Smooth muscle cell (in vitro differentiated cells): ENCODE measurements around the gene SLC12A8. TPM values are rescaled to one million over a fixed set of nuclear protein-coding genes. Genes with fewer than 3 reads are reported as not detected.

ENCODE experiments used
- DNase-seq: peaks from one replicate; lab custom pipeline; 2025; ENCODE audit not compliant: unreplicated experiment; lab: John Stamatoyannopoulos, UW
- H2AFZ ChIP-seq: fragments of 200-600 bp; sonication (generic); 2 replicates; pipeline ENCODE4 v1.6.0; 2016; ENCODE audit warnings: antibody characterized with exemption, low read depth, mild to moderate bottlenecking
- H3F3A ChIP-seq: fragments of 200-600 bp; sonication (generic); 2 replicates; pipeline ENCODE4 v1.6.0; 2017; ENCODE audit warnings: antibody characterized with exemption, low read depth
- H3K27ac ChIP-seq: fragments of 200-600 bp; sonication (generic); 2 replicates; pipeline ENCODE4 v1.5.1; 2016; ENCODE audit warnings: low read depth, mild to moderate bottlenecking
- H3K27me3 ChIP-seq: fragments of 200-600 bp; sonication (generic); 2 replicates; pipeline ENCODE4 v1.6.1; 2016; ENCODE audit warnings: low read depth, mild to moderate bottlenecking
- H3K36me3 ChIP-seq: fragments of 200-600 bp; sonication (generic); 2 replicates; pipeline ENCODE4 v1.5.1; 2016; ENCODE audit warnings: low read depth
- H3K4me1 ChIP-seq: fragments of 200-600 bp; sonication (generic); 2 replicates; pipeline ENCODE4 v1.5.1; 2016; ENCODE audit warnings: low read depth
- H3K4me2 ChIP-seq: fragments of 200-600 bp; sonication (generic); 2 replicates; pipeline ENCODE4 v1.6.0; 2016; ENCODE audit warnings: mild to moderate bottlenecking
- H3K4me3 ChIP-seq: fragments of 200-600 bp; sonication (generic); 2 replicates; pipeline ENCODE4 v1.5.1; 2016; ENCODE audit warnings: mild to moderate bottlenecking
- H3K79me2 ChIP-seq: fragments of 200-600 bp; sonication (generic); 2 replicates; pipeline ENCODE4 v1.6.0; 2016; ENCODE audit warnings: low read depth, mild to moderate bottlenecking
- H3K9ac ChIP-seq: fragments of 200-600 bp; sonication (generic); 2 replicates; pipeline ENCODE4 v1.6.0; 2016; ENCODE audit warnings: low read depth
- H3K9me3 ChIP-seq: fragments of 200-600 bp; sonication (generic); replicated peaks from 2 replicates; pipeline ENCODE4 v1.5.1; 2016; ENCODE audit warnings: low read depth
- H4K20me1 ChIP-seq: fragments of 200-600 bp; sonication (generic); 2 replicates; pipeline ENCODE4 v1.6.0; 2016; ENCODE audit warnings: low read depth
- WGBS: methylation state at CpG from one replicate; pipeline ENCODE4 v1.1.7; 2016; ENCODE audit warnings: low lambda C conversion rate; 5-methylcytosine and 5-hydroxymethylcytosine counted together
- microRNA-seq: library from miRNA; unstranded; fragments of <30 nt; microRNA quantifications from one replicate; pipeline ENCODE4, GENCODE V29; 2016; ENCODE audit warnings: borderline number of aligned reads
- polyA plus RNA-seq: library from polyadenylated mRNA; unstranded; fragments of >200 nt; fragmentation: Nextera tagmentation; extraction: Ambion mirVana; gene quantifications from 2 replicates; pipeline ENCODE4 v1.2.1, GENCODE V29; 2016
- small RNA-seq: library from RNA; depleted of rRNA; stranded (forward); fragments of <200 nt; gene quantifications from one replicate; pipeline ENCODE3, GENCODE V24; 2014
- total RNA-seq: library from RNA; depleted of rRNA; stranded (reverse); fragments of >200 nt; gene quantifications from 2 replicates; pipeline ENCODE4 v1.2.3, GENCODE V29; 2014
- TF ChIP-seq, protein P1 (sequence below): fragments of 200-600 bp; sonication (generic); IDR thresholded peaks from 2 replicates; pipeline ENCODE4 v1.5.1; 2017; ENCODE audit warnings: borderline replicate concordance, mild to moderate bottlenecking, antibody characterized with exemption; ENCODE audit not compliant: insufficient read depth, poor library complexity, severe bottlenecking

SLC12A8 gene
- total and polyA plus RNA-seq, 2 experiments from 2014 or later = 28.5 to 54.3 TPM

DNA sequence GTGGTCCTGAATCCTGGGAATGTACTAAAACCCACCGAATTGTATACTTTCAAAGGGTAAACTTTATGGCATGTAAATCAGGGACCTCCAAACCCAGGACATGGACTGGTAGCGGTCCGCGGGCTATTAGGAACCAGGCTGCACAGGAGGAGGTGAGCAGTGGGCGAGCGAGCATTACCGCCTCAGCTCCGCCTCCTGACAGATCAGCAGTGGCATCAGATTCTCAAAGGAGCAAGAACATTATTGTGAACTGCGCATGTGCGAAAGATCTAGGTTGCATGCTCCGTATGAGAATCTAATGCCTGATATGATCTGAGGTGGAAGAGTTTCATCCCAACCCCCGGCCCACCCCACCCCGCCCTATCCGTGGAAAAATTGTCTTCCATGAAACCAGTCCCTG is 178.9 kb downstream of the SLC12A8 start:
- H3K9me3 ChIP-seq = no peaks in the 10 kb centered on the region
- no peak for DNase-seq
- H2AFZ ChIP-seq = no peak overlapping the region
- H3K4me2 ChIP-seq = no peak overlapping the region
- peaks cover 14% of the 10 kb centered on the region for H3K4me1 ChIP-seq
- peak overlapping the region; percentile 6 for H3K27ac ChIP-seq
- no peaks in the 10 kb centered on the region for H3K27me3 ChIP-seq
- H4K20me1 ChIP-seq = peaks cover 45% of the 10 kb centered on the region
- TF ChIP-seq, protein P1, sequence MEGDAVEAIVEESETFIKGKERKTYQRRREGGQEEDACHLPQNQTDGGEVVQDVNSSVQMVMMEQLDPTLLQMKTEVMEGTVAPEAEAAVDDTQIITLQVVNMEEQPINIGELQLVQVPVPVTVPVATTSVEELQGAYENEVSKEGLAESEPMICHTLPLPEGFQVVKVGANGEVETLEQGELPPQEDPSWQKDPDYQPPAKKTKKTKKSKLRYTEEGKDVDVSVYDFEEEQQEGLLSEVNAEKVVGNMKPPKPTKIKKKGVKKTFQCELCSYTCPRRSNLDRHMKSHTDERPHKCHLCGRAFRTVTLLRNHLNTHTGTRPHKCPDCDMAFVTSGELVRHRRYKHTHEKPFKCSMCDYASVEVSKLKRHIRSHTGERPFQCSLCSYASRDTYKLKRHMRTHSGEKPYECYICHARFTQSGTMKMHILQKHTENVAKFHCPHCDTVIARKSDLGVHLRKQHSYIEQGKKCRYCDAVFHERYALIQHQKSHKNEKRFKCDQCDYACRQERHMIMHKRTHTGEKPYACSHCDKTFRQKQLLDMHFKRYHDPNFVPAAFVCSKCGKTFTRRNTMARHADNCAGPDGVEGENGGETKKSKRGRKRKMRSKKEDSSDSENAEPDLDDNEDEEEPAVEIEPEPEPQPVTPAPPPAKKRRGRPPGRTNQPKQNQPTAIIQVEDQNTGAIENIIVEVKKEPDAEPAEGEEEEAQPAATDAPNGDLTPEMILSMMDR = no peak
- peaks cover 14% of the 10 kb centered on the region for H3K36me3 ChIP-seq
- peaks cover 2% of the 10 kb centered on the region for H3F3A ChIP-seq
- no peak overlapping the region for H3K9ac ChIP-seq
- WGBS = 94% methylated on average over 14 of the region's 14 CpGs
- H3K4me3 ChIP-seq = no peak overlapping the region
- peaks cover 90% of the 10 kb centered on the region for H3K79me2 ChIP-seq

DNA sequence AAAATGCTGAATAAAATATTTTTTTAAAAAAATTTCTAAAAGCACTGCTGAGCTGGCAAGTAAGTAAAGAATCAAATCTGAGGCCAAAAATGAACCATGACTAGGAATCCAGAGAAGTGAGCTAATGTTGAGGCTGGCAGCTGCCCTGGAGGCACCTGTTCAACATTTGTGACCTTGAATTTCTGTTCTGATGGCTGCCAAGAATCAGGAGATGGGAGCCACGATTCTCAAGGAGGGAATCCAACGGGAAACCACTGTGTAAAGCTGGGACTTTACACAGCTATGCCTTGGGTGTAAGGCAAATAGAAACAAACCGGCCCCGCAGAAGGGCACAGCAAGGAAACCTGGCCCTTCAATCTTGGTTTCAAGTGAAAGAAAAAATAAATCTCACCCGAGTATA is 179.4 kb downstream of the SLC12A8 start:
- H3K9me3 ChIP-seq = no peaks in the 10 kb centered on the region
- H3K4me1 ChIP-seq = peaks cover 10% of the 10 kb centered on the region
- H4K20me1 ChIP-seq = peaks cover 40% of the 10 kb centered on the region
- H3K79me2 ChIP-seq = peaks cover 85% of the 10 kb centered on the region
- peak overlapping the region; percentile 6 for H3K27ac ChIP-seq
- DNase-seq = no peak
- 86% methylated on average over 5 of the region's 5 CpGs for WGBS
- no peaks in the 10 kb centered on the region for H3K27me3 ChIP-seq
- peaks cover 14% of the 10 kb centered on the region for H3K36me3 ChIP-seq
- H3K4me2 ChIP-seq = no peak overlapping the region
- no peak overlapping the region for H2AFZ ChIP-seq
- no peak overlapping the region for H3K9ac ChIP-seq
- TF ChIP-seq, protein P1 = no peak
- peaks cover 2% of the 10 kb centered on the region for H3F3A ChIP-seq
- H3K4me3 ChIP-seq = no peak overlapping the region

DNA sequence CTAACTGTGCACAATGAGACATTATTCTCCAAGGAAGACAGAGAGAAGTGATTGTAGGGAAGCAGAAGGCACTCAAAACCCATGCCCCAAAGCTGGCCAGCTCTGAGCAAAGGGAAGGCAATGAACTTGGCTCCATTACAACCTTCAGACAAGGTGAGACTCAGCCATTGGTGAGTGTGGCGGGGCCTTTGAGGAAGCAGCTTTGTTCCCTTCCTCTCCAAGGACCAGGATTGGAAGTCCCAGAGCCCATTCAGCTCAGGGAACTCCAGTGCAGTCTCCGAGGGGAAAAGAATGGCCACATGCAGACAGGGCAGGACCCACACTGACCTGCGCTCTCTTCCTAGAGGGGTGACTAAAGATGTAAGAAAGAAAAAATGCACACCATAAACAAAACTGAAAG is 179.9 kb downstream of the SLC12A8 start:
- Histone ChIP-seq H3K27me3 (no peaks in the 10 kb centered on the region), H3K36me3 (peaks cover 14% of the 10 kb centered on the region), H2AFZ (no peak overlapping the region), H3K9me3 (no peaks in the 10 kb centered on the region), H3K9ac (no peak overlapping the region), H3F3A (peaks cover 2% of the 10 kb centered on the region), H3K4me1 (peaks cover 5% of the 10 kb centered on the region), H4K20me1 (peaks cover 36% of the 10 kb centered on the region), H3K79me2 (peaks cover 81% of the 10 kb centered on the region), H3K27ac (peak overlapping the region; percentile 20), H3K4me2 (no peak overlapping the region), H3K4me3 (no peak overlapping the region)
- TF ChIP-seq, protein P1 = no peak
- DNase-seq = no peak
- 87% methylated on average over 3 of the region's 3 CpGs for WGBS

Small RNAs within 50 kb of the gene (microRNA-seq; reads per million reads assigned to microRNA genes)
- not detected for gene MIR5092

Small RNAs within 50 kb of the gene (small RNA-seq; reads per million reads assigned to genes)
- gene MIR5092 (0.08 reads per million), gene RNA5SP137 (not detected), gene RNU6-230P (not detected)

Other genes starting within 250 kb of the SLC12A8 start
- gene HEG1, start 156.8 kb downstream of the SLC12A8 start, total RNA-seq = 43.5 and 50.3 TPM in 2 replicates
- 28.0 and 32.8 TPM in 2 replicates for gene HEG1, start 156.8 kb downstream of the SLC12A8 start, polyA plus RNA-seq
- gene ZNF148, start 162.6 kb upstream of the SLC12A8 start, total RNA-seq = 27.7 and 29.4 TPM in 2 replicates
- 23.6 and 26.0 TPM in 2 replicates for gene ZNF148, start 162.6 kb upstream of the SLC12A8 start, polyA plus RNA-seq